ENCODE results near the gene PRR22. TPM values are rescaled to one million over a fixed set of nuclear protein-coding genes. Genes with fewer than 3 reads are reported as not detected.
"Not testable (repeated sequence)": the region's sequence is repeated elsewhere in the genome, so short reads cannot be mapped to it uniquely, and the experiment has no call there.

Gene PRR22
- total RNA-seq, 1 donor from 2014 or later, result 4.5 TPM

DNA sequence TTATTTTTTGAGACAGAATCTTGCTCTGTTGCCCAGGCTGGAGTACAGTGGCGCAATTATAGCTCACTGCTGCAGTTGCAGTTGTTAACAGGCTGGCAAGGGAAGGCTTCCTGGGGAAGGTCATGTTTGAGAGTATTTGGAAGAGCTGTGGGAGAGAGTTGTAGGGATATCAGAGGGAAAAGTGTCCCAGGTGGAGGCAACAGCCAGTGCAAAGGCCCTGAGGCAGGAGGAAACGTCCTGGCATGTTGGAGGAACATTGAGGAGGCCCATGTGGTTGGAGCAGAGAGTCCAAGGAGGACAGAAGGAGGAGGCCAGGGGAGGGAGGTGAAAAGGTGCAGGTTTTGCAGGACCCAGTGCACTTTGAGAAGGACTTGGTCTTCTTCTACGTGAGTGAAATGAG lies 8.6 kb upstream of the PRR22 start:
- intact Hi-C loops (cut with micrococcal nuclease), result no loop called here

DNA sequence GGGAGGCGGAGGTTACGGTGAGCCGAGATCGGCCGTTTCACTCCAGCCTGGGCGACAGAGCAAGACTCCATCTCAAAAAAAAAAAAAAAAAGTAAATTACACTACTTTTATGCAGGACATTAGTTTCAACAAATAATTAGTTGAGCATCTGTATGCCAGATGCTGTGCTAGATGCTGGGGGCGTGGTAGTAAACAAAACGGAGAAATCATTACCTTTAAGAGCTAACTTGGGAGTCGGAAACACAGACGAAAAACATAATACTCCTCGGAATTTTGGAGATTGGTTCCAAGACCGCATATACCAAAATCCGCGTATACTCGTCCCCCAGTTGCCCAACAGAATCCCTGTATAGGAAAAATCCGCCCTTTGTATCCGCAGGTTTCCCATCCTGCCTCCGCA lies 7.7 kb upstream of the PRR22 start:
- intact Hi-C loops (cut with micrococcal nuclease), result no loop called here

DNA sequence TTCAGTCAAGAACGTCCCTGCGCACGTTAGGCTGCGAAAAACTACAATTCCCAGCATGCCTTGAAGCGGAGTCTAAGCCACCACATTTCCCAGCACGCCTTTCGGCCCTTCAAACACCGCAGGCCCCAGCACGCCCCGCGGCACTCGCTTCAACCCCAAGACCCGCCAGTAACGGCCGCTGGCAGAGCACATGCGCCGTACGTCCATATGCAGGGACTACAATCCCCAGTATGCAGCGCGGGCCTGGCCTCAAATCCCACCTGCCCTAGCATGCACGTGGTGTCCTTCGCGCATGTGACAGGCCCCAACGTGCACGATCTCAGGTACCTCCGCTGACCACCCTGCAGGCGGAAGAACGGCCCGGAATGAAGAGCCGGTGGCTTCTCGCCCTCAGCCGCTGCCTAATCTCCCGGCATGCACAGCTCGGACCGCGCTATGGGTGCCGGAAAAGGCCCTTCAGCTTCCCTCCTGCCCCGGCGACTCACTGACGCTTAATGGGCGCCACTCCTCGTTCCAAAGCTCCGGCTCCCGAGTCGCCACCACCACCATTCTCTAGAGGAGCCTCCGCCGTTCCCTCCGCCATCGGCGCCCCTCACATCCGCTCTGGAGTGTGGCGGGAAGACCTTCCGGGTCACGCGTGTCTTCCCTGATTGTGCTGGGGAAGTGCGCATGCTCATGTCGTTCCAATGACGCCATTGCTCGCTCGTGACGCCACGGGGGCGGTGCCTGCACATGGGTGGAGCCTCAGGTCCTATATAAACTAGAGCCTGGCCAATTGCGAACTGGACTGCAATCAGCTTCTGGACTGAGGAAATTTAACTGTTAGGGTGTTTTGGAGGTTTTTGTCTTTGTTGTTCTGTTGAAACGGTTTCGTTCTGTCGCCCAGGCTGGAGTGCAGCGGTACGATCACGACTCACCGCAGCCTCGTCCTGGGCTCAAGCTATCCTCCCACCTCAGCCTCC lies 6.3 kb upstream of the PRR22 start, which contains the start of gene DUS3L:
Gene DUS3L (minus strand): TSS at position 605 of the 962 bp plus-strand sequence. CDS start 22 bp downstream, at position 583.
- intact Hi-C loops (cut with micrococcal nuclease), result loop anchor here (1.0 to 2.0 kb wide), 6 partner anchors 37 to 188 kb away; partner anchors contain the start of genes CATSPERD, LONP1, MICOS13 and RANBP3

DNA sequence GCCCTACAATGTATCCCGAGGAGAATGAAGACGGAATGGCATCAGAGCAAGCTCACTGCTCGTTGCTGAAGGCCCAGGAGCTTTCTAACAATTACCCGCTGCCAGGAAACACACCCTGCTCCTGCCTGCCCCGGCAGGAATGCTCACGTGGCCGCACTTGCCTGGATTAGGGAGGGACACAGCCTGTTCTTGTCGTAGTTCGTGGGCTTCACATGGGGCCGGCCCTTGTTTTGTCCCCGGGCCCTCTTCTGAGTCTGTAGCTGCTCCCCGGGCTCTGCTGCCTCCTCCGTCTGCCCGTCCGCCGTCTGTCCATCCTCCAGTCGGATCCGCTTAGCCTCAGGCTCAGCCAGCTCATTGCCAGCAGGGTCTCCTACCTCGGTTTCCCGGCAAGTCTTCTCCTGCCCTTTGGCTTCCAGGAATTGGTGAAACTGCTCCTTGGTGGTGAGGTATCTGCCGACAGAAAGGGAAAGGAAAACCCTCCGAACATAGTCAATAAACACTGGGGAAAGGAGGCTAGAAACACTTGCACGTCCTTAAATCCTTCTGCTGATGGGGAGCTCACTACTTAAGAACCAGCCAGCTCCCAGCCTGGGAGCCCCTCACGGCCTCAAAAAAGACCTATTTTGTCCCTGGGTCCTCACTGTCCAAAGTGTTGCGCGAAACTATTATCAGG lies 5.5 kb upstream of the PRR22 start:
- intact Hi-C loops (cut with micrococcal nuclease), result loop anchor here (1.0 to 2.0 kb wide), 6 partner anchors 38 to 189 kb away; partner anchors contain the start of genes CATSPERD, LONP1, MICOS13 and RANBP3

DNA sequence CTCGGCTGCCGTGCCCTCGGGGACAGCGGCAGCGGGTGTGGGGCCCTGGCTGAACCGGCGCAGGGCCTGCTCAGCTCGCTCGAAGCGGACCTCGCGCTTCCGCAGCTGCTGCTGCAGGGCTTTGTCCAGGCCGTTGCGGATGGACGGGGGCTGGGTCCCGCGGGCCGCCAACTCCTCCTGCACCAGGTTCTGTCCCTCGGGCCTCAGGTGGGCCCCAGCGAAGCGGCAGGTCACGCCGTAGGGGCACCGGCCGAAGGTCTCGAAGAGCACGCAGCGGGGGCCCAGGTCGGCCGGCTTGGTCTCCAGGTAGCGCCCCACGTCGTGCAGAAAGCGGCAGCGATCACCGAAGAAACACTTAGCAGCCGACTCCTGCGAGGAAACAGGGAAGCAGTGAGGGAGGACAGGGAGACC lies 4.8 kb upstream of the PRR22 start:
- intact Hi-C loops (cut with micrococcal nuclease), result no loop called here

DNA sequence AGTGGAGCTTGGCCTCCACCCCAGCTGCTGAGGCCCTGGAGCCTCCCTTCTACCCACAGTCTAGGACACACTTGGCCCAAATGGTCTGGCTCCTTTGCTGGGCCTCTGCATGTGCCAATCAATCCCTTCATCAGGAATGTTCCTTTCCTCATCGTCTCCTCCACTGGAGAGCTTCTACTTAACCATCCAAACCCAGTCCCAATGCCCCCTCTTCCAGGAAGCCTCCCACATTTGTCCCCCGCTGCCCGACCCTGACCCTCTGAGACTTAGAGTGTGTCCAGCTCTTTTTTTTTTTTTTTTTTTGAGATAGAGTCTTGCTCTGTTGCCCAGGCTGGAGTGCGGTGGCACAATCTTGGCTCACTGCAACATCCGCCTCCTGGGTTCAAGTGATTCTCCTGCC lies 3.9 kb upstream of the PRR22 start:
- intact Hi-C loops (cut with micrococcal nuclease), result no loop called here

DNA sequence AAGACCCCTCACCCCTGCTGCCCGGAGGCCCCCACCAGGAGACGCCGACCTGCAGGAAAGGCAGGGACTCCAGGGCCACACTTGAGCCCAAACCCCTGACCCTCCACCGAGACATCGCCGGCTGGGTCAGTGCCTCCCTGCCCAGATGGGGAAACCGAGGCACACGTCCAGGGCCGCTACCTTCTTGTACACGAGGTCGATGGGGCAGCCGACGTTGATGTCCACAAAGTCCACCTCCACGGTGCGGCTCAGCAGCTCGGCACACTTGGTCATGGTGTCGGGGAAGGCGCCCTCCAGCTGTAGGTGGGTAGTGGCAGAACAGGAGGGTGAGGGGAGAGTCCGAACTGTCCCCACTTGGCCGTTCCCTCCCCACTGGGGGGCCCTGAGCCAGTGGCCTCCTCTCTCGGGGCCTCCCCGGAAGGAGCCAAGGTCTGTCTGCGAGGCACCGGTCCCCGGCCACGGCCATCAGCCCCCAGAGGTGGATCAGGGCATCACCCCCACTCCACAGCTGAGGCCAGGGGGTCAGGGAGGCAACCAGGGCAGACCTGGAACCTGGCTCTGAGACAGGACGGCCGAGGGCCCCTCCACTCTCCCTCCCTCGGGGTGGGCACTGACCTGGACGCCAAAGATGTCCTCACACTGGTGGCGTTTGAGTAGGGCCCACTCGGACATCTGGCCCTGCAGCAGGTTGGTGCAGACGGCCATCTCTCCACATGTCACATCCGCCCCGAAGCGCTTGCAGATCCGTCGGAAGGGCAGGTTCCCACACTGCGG lies 3.0 kb upstream of the PRR22 start:
- intact Hi-C loops (cut with micrococcal nuclease), result no loop called here

DNA sequence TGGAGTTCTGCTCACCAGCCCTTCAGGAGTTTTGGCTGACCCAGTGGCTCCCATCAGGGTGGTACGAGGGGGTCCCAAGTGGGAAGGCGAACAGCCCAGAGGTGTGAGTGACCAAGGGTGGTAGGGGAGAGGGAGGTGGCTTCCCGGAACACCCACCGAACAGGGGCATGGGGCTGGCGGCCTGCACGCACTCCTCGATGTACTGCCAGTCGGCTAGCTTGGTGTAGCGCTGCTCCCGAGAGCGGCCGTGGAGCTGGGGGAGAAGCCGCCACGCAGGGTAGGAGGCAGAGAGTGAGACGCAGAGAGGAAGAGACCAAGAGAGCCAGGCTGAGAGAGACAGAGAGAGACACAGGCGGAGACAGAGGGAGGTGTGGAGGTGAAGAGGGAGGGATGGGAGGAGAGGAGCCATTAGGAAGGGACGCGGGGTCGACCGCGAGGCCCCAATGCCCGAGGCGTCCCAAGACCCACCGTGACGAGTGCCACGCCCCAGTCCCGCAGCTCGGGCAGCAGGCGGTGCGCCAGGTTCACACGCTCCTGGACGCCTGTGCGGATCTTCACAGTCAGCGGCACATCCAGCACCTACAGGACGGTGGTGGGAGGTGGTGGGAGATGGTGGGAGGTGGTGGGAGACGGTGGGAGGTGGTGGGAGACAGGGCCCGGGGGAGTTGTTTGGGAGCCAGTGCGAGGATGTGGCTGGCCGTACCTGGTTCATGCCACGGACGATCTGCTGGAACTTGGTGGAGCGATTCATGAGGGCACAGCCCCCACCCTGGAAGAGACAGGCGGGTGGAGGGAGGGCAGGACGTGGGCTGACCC lies 2.3 kb upstream of the PRR22 start:
- intact Hi-C loops (cut with micrococcal nuclease), result no loop called here

DNA sequence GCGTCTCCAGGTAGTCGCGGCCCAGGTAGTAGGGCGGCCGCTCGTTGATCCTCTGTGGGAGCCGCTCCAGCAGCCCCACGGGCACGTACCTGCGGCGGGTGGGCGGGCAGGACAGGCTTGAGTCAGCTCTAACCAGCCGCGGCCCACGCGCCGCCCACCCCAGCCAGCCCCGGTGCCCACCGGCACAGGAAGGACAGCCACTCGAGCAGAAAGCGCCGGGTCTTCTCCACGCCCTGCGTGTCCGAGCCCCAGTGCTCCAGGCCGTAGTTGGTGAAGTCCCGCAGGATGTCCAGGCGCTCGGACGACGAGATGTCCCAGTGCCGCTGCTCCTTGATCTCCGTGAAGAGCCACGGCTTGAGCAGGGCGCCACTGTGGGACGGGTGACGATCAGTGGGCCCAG lies 877 bp upstream of the PRR22 start:
- intact Hi-C loops (cut with micrococcal nuclease), result no loop called here

DNA sequence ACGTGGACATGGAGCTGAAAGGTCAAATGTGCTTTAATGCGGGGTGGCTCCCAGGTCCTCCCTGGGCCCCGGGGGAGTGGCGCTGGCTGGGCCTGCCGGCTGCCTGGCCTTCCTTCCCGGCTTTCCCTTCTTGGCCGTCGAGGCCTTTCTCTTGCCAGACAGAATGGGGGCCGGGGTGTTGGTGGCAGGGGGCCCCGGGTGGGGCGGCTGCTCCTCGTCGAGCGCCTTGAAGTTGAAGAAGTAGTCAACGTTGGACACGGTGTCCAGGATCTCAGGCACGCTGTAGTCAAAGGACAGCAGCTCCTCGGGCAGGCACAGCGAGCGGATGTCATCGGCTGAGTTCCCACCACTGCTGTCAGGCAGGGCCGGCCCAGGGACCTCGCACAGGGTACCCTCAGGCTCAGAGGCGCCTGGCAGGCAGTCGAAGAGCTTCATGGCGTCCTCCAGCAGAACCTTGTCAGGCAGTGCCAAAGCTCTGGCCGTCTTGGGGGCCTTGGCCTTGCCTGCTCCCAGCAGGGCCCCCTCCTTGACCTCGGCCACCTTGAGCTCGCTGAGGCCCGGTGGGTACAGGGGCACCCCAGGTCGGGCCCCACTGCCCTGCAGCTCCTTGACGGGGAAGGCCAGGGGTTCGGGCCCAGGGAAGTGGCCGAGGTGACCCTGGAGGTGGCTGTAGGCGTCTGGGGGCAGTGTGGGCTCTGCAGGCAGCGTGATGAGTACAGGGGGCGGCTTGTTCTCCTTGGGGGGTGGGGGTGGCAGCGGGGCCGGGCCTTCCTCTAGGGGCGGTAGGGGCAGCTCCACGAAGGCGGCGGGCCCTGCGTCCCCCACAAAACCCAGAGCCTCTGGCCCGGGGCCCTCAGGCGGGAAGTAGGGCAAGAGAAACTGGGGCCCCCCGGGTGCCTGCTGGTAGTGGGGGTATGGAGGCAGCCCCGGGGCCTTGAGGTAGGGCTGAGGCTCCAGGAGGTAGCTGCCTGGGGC lies 1.3 kb downstream of the PRR22 start:
- intact Hi-C loops (cut with micrococcal nuclease), result no loop called here

DNA sequence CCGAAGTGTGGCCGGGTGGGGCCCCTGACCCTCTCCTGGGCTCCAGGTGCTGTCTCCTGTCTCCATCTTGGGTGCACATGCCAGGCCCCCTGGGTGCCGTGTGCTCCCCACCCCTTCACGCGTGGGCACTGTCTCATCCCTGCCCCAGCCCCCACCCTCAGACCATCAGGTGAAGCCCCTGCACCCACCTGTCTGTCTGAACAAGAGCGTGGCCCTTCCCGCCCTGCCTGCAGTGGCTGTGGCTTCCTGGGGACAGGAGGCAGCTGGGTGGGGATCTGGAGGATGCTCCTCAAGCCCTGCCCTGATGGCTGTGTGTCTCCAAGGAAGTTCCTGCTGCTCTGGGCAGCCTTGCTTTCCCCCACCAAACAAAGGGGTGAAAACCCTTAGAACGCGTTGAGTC lies 2.2 kb downstream of the PRR22 start:
- intact Hi-C loops (cut with micrococcal nuclease), result no loop called here

DNA sequence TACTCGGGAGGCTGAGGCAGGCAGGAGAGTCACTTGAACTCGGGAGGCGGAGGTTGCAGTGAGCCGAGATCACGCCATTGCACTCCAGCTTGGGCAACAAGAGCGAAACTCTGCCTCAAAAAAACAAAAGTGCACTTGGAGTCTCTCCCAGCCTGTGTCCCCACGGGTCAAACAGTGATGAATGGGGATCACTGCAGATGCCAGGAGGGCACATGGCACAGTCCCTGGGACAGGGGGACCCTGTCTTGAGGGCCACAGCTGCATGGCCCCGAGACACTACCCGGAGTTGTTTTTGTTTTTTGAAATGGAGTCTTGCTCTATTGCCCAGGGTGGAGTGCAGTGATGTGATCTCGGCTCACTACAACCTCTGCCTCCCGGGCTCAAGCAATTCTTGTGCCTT lies 3.6 kb downstream of the PRR22 start:
- intact Hi-C loops (cut with micrococcal nuclease), result not testable (repeated sequence)

DNA sequence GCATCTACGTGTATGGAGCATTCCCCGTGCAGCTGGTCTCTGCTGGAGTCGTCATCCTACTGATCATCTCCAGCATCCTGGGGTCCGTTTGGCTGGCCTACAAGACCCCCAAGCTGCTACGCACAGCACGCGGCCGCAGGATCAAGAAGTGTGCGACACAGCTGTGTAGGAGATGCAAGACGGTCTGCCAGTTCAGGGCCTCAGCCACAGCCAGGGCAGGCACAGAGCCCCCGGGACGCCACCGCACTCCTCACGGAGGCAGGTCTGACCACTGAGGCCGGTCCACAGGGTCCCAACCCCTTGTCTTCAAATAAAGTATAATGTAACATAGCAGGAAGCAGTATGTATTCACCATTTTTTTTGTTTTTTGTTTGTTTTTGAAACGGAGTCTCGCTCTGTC lies 6.1 kb downstream of the PRR22 start:
- intact Hi-C loops (cut with micrococcal nuclease), result no loop called here

DNA sequence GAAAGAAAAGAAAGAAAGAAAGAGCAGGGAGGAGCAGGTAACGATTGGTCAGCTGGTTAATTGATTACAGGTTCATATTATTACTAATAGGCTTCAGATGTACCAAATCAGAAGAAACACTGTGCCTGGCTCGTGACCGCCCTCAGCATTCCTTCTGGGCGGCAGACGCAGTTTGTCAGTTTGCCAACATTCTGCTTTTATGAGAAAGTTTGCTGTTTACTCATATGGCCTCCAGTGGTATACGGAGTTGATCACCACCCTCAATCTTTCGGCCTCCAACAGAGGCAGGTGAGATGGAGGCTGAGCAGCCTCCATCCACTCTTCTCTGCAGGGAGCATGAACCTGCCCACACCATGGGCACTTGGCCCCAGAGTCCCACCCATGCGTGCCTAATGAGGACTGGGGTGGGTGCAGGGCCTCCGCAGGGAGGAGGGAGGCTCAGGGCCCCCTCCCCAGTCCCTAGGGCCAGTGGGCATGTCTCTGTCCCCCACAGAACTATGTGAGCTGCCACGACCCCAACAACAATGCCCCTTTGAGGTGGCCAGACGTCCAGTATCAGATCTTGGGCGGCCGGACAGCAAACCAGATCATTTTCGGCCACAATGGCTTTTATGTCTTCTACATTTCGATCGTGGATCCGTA lies 8.8 kb downstream of the PRR22 start:
- intact Hi-C loops (cut with micrococcal nuclease), result no loop called here

DNA sequence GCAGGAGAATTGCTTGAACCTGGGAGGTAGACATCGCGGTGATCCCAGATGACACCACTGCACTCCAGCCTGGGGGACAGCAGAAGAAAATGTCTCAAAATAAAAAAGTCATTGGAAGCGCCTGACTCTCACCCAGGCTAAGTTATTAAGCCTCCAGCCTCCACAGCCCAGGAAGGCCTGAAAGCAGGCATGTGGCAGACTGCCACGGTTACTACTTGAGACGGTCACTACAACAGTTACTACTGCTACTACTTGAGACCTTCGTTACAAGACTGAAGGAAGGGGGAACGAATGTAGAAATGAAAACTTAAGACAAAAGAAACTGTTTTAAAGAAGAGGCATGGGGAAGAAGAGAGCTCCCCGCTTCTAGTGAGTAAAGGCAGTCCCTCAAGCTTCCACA lies 9.6 kb downstream of the PRR22 start:
- intact Hi-C loops (cut with micrococcal nuclease), result no loop called here

DNA sequence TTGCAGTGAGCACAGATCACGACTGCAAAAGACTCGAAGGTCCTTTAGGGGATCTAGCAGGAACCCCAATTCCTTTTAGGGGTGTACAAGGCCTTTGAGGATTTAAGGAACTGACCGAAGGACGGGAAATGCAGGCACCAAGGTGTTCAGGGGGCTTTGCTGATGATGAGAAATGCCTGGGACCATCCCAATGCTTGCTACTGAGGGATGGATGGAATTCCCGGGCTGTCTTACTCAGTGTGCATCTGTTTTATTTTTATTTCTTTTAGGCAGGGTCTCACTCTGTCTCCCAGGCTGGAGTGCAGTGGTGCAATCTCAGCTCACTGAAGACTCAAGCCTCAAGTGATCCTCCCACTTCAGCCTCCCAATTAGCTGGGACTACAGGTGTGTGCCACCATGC lies 11.3 kb downstream of the PRR22 start:
- intact Hi-C loops (cut with micrococcal nuclease), result no loop called here

DNA sequence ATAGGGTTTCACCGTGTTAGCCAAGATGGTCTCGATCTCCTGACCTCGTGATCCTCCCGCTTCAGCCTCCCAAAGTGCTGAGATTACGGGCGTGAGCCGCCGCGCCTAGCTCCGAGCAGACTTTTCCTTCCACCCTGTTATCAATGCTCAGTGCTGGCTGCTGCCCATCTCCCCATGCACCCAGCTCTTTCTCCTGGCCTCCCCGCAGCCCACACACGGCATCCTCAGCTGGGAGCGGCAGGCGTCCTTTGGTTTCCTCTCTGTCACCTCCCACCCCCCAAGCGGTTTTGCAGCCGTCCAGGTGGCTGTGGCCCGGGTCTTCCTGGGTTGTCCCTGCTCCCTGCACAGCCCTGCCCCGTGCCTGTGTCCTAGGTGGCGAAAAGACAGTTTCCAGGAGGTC lies 12.1 kb downstream of the PRR22 start:
- intact Hi-C loops (cut with micrococcal nuclease), result no loop called here

DNA sequence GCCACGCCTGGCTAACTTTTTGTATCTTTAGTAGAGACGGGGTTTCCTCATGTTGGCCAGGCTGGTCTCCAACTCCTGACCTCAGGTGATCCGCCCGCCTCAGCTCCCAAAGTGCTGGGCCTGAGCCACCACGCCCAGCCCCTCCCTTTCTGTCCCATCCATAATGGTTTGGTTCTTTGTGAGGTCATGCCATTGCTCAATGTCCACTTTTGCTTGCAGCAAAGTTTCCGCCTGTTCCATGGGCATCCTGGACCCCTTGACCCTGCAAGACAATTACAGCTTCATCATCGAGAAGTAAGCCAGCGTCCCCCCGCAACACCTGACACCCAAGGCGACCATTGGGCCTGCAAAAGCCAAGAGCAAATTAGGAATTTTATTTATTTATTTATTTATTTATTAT lies 16.6 kb downstream of the PRR22 start:
- intact Hi-C loops (cut with micrococcal nuclease), result no loop called here

DNA sequence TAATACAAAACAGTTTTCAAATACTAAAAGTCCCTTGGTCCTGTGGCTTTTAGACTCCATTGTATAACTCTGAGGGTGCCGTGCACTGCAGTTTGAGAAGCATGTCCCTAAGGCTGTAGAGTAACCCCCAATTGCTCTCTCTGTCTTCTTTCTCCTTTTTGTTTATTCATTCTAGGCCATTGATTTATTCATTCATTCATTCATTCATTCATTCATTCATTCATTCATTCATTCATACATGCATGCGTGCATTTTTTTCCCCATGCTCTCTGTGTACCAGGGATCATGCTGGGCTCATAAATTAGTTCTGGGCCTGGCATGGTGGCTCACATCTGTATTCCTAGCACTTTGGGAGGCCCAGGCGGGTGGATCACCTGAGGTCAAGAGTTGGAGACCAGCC lies 19.3 kb downstream of the PRR22 start:
- intact Hi-C loops (cut with micrococcal nuclease), result no loop called here
